Measurements from ENCODE around the gene NTNG1.

GRCh38 chr1:107439567-107439966 lies 298.7 kb downstream of the NTNG1 start:
- TF ChIP-seq, protein P1, sequence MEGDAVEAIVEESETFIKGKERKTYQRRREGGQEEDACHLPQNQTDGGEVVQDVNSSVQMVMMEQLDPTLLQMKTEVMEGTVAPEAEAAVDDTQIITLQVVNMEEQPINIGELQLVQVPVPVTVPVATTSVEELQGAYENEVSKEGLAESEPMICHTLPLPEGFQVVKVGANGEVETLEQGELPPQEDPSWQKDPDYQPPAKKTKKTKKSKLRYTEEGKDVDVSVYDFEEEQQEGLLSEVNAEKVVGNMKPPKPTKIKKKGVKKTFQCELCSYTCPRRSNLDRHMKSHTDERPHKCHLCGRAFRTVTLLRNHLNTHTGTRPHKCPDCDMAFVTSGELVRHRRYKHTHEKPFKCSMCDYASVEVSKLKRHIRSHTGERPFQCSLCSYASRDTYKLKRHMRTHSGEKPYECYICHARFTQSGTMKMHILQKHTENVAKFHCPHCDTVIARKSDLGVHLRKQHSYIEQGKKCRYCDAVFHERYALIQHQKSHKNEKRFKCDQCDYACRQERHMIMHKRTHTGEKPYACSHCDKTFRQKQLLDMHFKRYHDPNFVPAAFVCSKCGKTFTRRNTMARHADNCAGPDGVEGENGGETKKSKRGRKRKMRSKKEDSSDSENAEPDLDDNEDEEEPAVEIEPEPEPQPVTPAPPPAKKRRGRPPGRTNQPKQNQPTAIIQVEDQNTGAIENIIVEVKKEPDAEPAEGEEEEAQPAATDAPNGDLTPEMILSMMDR (IDR thresholded peaks at IDR 0.05), result no peak
- TF ChIP-seq POLR2A (IDR thresholded peaks at IDR 0.05), result no peak
